Fibroblast of skin of abdomen (primary cell): ENCODE results near the gene CERKL.
A peak's percentile ranks its signal among the peaks of the same experiment; 100 is the strongest.

Source experiments
- DNase-seq: peaks from one replicate; pipeline ENCODE4 v3.0.0-alpha.2; 2013

The CERKL gene

DNA sequence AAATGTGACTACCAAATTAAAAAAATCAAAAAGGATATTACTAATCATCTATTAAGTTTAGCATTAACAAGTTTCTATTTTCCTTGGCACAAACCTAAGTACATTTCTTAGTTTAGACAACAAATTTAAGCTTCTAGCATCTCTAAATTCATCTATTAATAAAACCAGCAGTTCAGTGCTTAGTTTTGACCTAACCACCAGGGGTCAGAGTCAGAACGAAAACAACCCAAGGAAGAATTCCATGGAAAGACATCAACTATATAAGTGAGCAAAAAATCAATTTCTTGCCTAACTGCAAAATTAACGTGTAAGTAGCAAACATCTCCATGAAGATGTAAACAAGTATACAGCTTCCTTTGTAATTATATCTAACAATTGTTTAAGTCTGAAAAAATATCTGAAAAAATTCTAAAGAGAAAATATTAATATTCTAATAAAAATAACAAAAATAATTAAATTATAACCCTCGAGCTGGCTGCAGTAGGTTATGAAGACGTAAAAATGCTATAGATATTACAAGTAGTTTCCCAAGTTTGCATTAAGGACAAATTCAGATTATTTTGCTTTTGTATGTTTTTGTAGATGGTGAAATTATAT, 83.7 kb downstream of the CERKL start:
- DNase-seq = peak; percentile 25

- DNase-seq = no peak
Measured at GRCh38 chr2:181570833-181571661, 85.9 kb downstream of the CERKL start.

DNA sequence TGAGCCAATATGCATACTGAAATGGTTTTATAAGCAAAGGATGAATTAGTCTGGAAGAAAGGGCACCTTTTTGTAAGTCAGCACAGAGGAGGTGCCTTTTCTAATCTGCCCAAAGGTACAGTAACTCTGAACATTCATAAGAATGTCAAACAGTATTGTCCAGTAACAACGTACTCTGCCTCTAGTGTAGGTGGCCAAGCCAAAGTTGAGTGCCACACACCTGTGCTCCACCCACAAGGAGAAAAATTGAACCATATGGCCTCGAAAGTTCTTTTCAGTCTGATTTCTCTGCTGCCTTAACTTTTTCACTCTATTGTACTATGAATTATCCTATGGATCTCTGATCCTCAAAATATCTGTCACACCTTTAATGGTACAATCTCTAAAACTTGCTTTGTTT, 86.8 kb downstream of the CERKL start:
- no peak for DNase-seq

GRCh38 chr2:181566334-181567032, 90.4 kb downstream of the CERKL start:
- no peak for DNase-seq

GRCh38 chr2:181563101-181563692, 93.7 kb downstream of the CERKL start:
- DNase-seq = no peak

- no peak for DNase-seq
Measured at GRCh38 chr2:181558371-181558770, 98.5 kb downstream of the CERKL start.

DNA sequence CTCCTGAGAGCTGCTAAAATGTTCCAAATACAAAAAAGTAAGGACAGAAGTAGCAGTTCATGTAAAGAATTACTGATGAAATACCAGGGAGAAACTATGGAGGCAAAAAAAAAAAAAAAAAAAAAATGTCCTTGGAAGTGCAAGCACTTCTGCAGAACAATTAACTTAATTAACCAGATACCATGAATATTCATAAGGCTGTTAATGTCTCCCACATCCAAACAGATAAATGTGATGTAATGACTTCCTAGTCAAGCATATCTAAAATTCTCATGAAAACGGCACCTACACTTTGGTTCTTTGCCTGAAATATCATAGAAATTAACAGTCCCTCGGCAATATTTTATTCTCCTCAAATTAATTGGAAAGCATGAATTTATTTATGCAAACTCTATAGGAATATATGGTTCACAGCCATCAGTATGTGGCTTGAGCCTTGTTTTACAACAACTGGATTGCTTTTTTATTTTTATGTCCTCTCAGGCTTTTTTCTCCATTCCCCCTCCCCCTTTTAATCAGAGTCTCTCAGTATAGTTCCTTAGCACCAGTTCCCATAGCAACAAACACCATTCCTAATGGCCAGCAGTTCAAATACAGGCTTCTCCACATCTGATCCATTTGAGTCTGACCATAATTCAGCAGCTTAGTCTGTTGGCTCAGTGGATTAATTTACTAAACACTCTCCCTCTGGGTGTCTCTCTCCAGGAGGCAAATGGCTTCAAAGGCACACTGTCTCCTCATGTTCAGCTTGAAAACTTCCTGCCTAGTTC, 102.7 kb downstream of the CERKL start:
- DNase-seq = no peak

DNA sequence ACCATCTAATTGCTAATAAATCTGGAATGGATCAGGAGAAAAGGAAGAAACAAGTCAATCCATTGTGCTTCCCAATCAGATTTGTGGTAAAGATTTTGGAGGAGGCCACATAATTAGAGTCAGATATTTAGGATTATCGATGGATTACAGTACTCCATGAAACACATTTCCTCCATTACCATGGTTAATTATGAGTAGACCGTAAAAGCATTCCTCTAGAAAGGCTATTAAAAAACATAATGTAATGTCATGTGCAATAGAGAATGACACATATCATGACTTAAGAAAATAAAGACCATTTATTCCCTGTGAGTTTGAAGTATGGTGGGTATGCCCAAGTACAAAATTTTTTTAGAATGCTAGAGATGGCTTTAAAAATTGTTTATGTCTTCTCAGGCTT, 103.7 kb downstream of the CERKL start:
- DNase-seq = peak; percentile 44

GRCh38 chr2:181552808-181553207, 104.1 kb downstream of the CERKL start:
- no peak for DNase-seq

- peak; percentile 28 for DNase-seq
Measured at GRCh38 chr2:181546086-181546485, 110.8 kb downstream of the CERKL start.

DNA sequence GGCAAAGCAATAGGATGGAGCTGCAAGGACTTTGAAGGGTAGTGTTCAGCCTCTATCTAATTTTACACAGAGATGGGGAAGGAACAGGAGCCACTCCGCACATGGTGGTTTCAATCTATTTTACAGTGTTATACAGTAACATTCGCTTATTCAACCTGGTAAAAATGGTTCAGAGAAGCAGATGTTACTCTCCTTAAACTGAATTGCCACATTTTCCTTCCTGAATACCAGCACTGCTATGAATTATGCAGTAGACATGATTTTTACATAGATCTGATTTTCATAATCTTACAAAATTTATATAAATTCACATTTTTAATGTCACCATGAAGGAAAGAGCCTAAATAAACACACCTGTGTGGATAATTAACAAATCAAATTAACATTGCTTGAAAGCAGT, 114.7 kb downstream of the CERKL start:
- DNase-seq = no peak

DNA sequence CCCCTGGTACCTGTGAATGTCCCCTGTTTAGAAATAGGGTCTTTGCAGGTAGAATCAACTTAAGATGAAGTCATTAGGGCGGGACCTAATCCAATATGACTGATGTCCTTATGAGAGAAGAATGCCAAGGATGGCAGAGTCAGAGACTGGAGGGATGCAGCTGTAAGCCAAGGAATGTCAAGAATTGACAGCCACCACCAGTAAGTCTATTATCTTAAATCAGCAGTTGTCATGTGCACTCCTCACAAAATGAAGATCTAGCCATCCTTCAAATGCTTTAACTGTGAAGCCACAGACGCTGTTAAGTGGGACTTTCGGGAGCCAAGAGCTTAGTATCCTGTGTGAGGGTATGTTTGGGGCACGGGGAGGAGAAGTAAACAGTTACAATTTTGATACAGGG, 116.5 kb downstream of the CERKL start:
- DNase-seq = no peak

- DNase-seq = no peak
Measured at GRCh38 chr2:181536730-181537129, 120.2 kb downstream of the CERKL start.

GRCh38 chr2:181528441-181528840, 128.5 kb downstream of the CERKL start:
- no peak for DNase-seq

- DNase-seq = no peak
Measured at GRCh38 chr2:181527058-181527457, 129.8 kb downstream of the CERKL start.

- DNase-seq = no peak
Measured at GRCh38 chr2:181526014-181526413, 130.9 kb downstream of the CERKL start.

DNA sequence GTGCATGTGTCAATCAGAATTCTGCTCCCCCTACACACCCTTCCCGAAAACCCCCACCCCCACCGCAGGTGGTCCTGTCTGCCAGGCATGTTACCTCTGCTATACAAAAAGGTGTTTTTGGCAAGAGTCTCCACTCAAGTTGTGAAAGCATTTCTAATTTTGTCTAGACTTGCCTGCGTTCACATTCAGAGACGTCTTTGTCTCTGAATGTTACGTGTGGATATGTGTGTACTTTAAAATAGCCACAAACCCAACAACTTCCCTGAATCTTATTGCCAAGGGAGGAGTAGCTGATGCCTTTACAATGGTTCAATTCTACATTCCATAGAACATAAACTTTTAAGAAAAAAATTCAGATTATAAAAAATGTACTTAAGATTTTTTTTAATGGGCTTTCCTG, 133.1 kb downstream of the CERKL start:
- DNase-seq = no peak

- DNase-seq = no peak
Measured at GRCh38 chr2:181520253-181520652, 136.7 kb downstream of the CERKL start.

DNA sequence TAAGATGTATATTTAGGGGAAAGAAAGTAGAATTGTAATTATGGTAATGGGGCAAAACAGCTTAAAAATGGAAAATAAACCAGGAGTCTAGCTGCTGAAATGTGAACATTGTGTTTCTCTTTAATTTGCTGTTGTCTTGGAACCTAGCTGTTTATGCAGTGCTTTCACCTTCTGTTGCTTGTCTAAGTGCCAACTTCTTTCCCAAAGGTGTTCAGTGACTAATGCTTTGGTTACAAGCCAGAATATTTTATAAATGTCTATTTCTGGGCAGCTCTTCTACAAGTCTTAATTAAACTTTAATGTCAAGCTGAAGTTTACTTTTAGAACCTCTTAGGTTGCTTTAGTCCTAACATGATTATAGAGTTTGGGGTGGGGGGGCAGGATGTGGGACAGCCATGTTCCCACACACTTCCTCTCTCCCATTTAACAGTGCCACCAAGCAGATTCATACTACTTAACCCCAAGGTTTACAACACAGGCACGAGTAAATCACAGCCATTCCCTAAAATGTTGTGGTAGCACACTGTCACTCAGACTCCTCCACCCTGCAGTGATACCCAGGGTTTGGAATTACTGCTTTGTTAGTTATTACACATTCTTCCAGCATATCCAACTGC, 139.1 kb downstream of the CERKL start:
- no peak for DNase-seq

DNA sequence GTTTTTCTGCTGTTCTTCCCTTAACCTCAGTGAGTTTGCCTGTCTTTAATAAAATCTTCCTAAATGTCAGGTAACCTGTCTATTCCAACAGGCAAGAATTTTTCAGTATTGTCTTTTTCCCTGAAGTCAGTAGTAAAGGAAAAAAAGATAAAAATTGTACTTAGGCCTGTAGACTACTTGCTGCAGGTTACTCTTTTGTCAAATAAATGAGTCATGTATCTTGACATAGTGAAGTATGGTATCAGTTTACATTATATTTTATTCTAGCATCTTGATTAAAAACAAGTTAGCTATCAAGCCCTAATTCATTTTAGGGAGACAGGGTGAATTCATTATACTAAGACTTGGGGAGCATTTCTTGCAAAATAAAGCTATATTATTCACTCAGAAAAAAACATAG, 139.9 kb downstream of the CERKL start:
- DNase-seq = no peak

DNA sequence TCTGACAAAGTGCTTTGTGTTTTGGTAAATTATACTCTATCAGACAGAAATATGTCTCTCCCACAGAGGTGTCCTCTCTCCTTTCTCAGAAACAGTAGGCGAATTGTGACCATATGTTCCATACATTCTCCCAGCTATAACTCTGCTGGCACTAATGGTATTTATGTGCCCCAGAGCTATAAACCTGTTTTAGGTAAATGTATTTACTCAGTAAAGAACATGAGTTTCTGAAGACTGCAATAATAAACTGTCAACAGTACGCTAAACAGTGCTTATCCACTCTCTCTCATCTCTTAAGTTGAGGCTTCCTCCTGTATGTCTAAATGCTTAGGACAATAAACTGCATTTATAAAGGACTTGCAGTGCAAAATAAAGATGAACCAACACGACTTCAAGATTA, 141.2 kb downstream of the CERKL start:
- no peak for DNase-seq

DNA sequence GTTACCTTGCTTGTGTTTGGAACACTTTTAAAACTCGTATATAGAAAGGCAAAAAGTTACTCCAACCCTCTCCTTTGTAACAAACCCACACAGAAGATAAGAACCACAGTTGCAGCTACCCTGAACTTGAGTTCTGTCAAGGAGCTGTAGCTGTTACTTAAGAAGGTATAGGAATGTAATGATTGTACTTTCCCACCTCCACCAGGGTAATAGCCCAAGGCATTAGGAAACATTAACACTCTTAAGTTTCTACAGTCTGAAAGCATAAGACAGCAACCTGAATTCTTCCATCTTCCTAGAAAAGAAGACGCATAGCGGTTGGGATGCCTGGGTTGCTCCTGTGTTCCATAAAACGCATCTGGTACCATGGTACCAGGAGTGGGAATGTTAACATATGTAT, 156.7 kb downstream of the CERKL start:
- DNase-seq = no peak
